Peyer's patch (tissue), 4 donors: ENCODE data around the gene CHMP6.

Experiments used
- POLR2A ChIP-seq, 2 donors: fragments of 450-650 bp; IDR thresholded peaks; one replicate each; pipeline ENCODE4 v1.5.1; 2017; ENCODE audit warnings: antibody characterized with exemption in 2 of 2, mild to moderate bottlenecking in 2 of 2, moderate library complexity in 2 of 2
- TF ChIP-seq, protein P1 (sequence below), 6 experiments: fragments of 450-650 bp in 4 of 6; fragments of 200-600 bp in 2 of 6; sonication (generic) in 1 of 6; IDR thresholded peaks; one replicate each; pipeline ENCODE4 v1.5.1; 2017 to 2019; ENCODE audit warnings: antibody characterized with exemption in 6 of 6, mild to moderate bottlenecking in 3 of 6, moderate library complexity in 1 of 6

DNA sequence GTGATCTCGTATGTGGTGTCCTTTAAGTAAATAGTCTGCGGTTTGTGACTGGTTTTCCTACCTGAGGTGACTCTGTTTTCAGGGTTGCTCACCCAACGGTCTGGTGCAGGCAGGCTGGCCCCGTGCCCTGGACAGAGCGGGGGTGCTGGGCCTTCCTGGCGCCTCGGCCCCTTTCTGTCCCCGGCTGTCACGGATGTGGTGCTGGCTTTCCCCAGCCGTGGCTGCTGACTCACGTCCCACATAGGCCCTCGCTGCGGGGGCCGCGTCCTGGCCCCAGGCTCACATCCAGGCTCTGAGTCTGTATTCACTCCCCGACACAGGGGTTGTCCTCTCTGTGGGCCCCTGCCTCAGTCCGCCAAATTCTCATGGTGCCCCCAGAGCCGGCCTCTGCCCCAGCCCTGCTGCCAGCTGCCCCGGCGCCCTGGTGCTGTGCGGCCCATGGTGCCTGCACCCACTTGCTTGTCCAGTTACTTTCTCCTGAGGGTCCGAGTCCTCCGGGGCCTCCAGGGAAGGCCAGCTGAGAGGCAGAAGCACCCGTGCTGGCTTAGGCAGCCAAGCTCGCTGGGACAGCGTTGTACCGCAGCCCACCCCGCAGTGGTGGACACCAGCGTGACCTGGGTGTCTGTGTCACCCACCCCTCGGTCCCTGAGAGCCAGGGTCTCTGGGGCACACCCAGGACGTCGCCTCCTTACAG is 5.9 kb downstream of the CHMP6 start:
- TF ChIP-seq, protein P1, sequence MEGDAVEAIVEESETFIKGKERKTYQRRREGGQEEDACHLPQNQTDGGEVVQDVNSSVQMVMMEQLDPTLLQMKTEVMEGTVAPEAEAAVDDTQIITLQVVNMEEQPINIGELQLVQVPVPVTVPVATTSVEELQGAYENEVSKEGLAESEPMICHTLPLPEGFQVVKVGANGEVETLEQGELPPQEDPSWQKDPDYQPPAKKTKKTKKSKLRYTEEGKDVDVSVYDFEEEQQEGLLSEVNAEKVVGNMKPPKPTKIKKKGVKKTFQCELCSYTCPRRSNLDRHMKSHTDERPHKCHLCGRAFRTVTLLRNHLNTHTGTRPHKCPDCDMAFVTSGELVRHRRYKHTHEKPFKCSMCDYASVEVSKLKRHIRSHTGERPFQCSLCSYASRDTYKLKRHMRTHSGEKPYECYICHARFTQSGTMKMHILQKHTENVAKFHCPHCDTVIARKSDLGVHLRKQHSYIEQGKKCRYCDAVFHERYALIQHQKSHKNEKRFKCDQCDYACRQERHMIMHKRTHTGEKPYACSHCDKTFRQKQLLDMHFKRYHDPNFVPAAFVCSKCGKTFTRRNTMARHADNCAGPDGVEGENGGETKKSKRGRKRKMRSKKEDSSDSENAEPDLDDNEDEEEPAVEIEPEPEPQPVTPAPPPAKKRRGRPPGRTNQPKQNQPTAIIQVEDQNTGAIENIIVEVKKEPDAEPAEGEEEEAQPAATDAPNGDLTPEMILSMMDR (IDR thresholded peaks at IDR 0.05), result no peak
- no peak for TF ChIP-seq POLR2A (IDR thresholded peaks at IDR 0.05)
